ENCODE data around the gene MATK.
"Not testable (repeated sequence)": the region's sequence is repeated elsewhere in the genome, so short reads cannot be mapped to it uniquely, and the experiment has no call there.

The MATK gene

GRCh38 chr19:3816566-3817218 lies 30.5 kb upstream of the MATK start:
- Histone ChIP-seq H3K4me3 (ENCODE audit: low read length in 2 of 2) (no peak overlapping the region), H3K4me1 (ENCODE audit: control insufficient read depth in 2 of 2, insufficient read depth in 2 of 2, low read length in 2 of 2) (no peaks in the 10 kb centered on the region), H3K36me3 (ENCODE audit: control insufficient read depth in 2 of 2, insufficient read depth in 2 of 2, low read length in 2 of 2) (no peaks in the 10 kb centered on the region), H3K27me3 (ENCODE audit: control insufficient read depth in 2 of 2, insufficient read depth in 2 of 2, low read length in 2 of 2) (no peaks in the 10 kb centered on the region), H3K27ac (ENCODE audit: low read depth in 2 of 2, low read length in 2 of 2) (no peak overlapping the region), H3K9me3 (ENCODE audit: control insufficient read depth in 2 of 2, low read length in 2 of 2) (no peaks in the 10 kb centered on the region), H3K9ac (ENCODE audit: low read depth in 1 of 2, low read length in 2 of 2) (no peak overlapping the region)

DNA sequence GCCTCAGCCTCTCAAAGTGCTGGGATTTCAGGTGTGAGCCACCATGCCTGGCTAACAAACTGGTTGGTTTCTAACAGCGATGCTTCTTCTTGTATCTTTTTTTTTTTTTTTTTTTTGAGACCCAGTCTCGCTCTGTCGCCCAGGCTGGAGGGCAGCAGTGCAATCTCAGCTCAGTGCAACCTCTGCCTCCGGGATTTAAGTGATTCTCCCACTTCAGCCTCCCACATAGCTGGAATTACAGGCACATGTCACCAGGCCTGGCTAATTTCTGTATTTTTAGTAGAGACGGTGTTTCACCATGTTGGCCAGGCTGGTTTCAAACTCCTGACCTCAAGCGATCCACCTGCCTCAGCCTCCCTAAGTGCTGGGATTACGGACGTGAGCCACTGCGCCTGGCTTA lies 30.0 kb upstream of the MATK start:
- H3K9me3 ChIP-seq (ENCODE audit: control insufficient read depth in 2 of 2, low read length in 2 of 2); H3K4me1 ChIP-seq (ENCODE audit: control insufficient read depth in 2 of 2, insufficient read depth in 2 of 2, low read length in 2 of 2); H3K36me3 ChIP-seq (ENCODE audit: control insufficient read depth in 2 of 2, insufficient read depth in 2 of 2, low read length in 2 of 2); H3K27me3 ChIP-seq (ENCODE audit: control insufficient read depth in 2 of 2, insufficient read depth in 2 of 2, low read length in 2 of 2); H3K4me3 ChIP-seq (ENCODE audit: low read length in 2 of 2); H3K9ac ChIP-seq (ENCODE audit: low read depth in 1 of 2, low read length in 2 of 2); H3K27ac ChIP-seq (ENCODE audit: low read depth in 2 of 2, low read length in 2 of 2): not testable (repeated sequence)

GRCh38 chr19:3814648-3815047 lies 28.5 kb upstream of the MATK start:
- no peak overlapping the region for H3K4me3 ChIP-seq (ENCODE audit: low read length in 2 of 2)
- H3K9me3 ChIP-seq (ENCODE audit: control insufficient read depth in 2 of 2, low read length in 2 of 2) = no peaks in the 10 kb centered on the region
- H3K27me3 ChIP-seq (ENCODE audit: control insufficient read depth in 2 of 2, insufficient read depth in 2 of 2, low read length in 2 of 2) = no peaks in the 10 kb centered on the region
- no peak overlapping the region for H3K9ac ChIP-seq (ENCODE audit: low read depth in 1 of 2, low read length in 2 of 2)
- H3K27ac ChIP-seq (ENCODE audit: low read depth in 2 of 2, low read length in 2 of 2) = no peak overlapping the region
- H3K4me1 ChIP-seq (ENCODE audit: control insufficient read depth in 2 of 2, insufficient read depth in 2 of 2, low read length in 2 of 2) = no peaks in the 10 kb centered on the region
- no peaks in the 10 kb centered on the region for H3K36me3 ChIP-seq (ENCODE audit: control insufficient read depth in 2 of 2, insufficient read depth in 2 of 2, low read length in 2 of 2)

DNA sequence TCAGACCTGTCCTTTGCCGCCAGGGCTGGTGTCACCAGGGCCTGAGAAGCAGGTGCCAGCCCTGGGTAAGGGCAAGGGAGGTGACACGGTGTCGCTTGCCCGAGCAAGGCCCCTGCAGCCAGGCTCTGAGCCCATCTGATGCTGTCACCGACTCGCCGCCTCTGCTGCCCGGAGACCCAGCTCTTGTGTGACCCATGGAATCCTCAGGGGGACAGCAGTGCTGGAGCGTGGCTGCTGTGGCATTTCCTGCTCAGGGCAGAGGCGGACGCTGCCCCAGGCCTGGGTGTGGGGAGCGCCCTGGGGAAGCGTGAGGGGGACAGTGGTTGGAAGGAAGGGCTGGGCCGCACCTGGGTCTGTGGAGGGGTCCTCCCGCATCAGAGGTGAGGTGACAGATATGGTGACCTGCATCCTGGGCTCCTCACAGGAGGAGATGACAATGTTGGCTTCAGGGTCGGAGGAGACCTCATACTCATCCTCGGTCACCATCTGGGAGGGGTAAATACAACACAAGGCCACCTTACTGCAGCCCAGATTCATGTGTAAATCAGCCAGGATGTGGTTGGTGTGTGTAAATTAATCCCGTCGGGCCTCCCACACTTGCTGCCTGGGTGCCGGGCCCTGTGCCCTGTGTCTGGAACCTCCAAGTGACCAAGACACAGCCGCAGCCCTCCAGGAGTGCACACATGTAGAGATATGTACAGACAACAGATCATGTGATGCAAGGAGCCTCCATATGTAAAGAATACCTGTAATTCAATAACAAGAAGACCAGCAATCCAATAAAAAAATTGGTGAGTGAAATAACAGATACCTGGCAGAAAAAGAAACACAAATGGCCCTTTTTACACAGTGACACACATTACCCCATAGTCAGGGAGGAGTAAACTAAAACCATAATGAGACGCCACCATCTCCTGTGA lies 27.6 kb upstream of the MATK start:
- Histone ChIP-seq H3K36me3 (ENCODE audit: control insufficient read depth in 2 of 2, insufficient read depth in 2 of 2, low read length in 2 of 2) (no peaks in the 10 kb centered on the region), H3K27me3 (ENCODE audit: control insufficient read depth in 2 of 2, insufficient read depth in 2 of 2, low read length in 2 of 2) (no peaks in the 10 kb centered on the region), H3K9ac (ENCODE audit: low read depth in 1 of 2, low read length in 2 of 2) (no peak overlapping the region), H3K9me3 (ENCODE audit: control insufficient read depth in 2 of 2, low read length in 2 of 2) (no peaks in the 10 kb centered on the region), H3K4me3 (ENCODE audit: low read length in 2 of 2) (no peak overlapping the region), H3K27ac (ENCODE audit: low read depth in 2 of 2, low read length in 2 of 2) (peak overlapping the region in 1 of 2 donors; percentile 48), H3K4me1 (ENCODE audit: control insufficient read depth in 2 of 2, insufficient read depth in 2 of 2, low read length in 2 of 2) (no peaks in the 10 kb centered on the region)

GRCh38 chr19:3810708-3811355 lies 24.7 kb upstream of the MATK start:
- Histone ChIP-seq H3K4me1 (ENCODE audit: control insufficient read depth in 2 of 2, insufficient read depth in 2 of 2, low read length in 2 of 2) (no peaks in the 10 kb centered on the region), H3K27ac (ENCODE audit: low read depth in 2 of 2, low read length in 2 of 2) (no peak overlapping the region), H3K27me3 (ENCODE audit: control insufficient read depth in 2 of 2, insufficient read depth in 2 of 2, low read length in 2 of 2) (no peaks in the 10 kb centered on the region), H3K9ac (ENCODE audit: low read depth in 1 of 2, low read length in 2 of 2) (no peak overlapping the region), H3K9me3 (ENCODE audit: control insufficient read depth in 2 of 2, low read length in 2 of 2) (no peaks in the 10 kb centered on the region), H3K36me3 (ENCODE audit: control insufficient read depth in 2 of 2, insufficient read depth in 2 of 2, low read length in 2 of 2) (no peaks in the 10 kb centered on the region), H3K4me3 (ENCODE audit: low read length in 2 of 2) (no peak overlapping the region)

- Histone ChIP-seq H3K4me3 (ENCODE audit: low read length in 2 of 2) (no peak overlapping the region), H3K27ac (ENCODE audit: low read depth in 2 of 2, low read length in 2 of 2) (no peak overlapping the region), H3K4me1 (ENCODE audit: control insufficient read depth in 2 of 2, insufficient read depth in 2 of 2, low read length in 2 of 2) (no peaks in the 10 kb centered on the region), H3K9me3 (ENCODE audit: control insufficient read depth in 2 of 2, low read length in 2 of 2) (no peaks in the 10 kb centered on the region), H3K36me3 (ENCODE audit: control insufficient read depth in 2 of 2, insufficient read depth in 2 of 2, low read length in 2 of 2) (no peaks in the 10 kb centered on the region), H3K27me3 (ENCODE audit: control insufficient read depth in 2 of 2, insufficient read depth in 2 of 2, low read length in 2 of 2) (no peaks in the 10 kb centered on the region), H3K9ac (ENCODE audit: low read depth in 1 of 2, low read length in 2 of 2) (no peak overlapping the region)
These were observed 23.9 kb upstream of the MATK start for GRCh38 chr19:3809881-3810707.

DNA sequence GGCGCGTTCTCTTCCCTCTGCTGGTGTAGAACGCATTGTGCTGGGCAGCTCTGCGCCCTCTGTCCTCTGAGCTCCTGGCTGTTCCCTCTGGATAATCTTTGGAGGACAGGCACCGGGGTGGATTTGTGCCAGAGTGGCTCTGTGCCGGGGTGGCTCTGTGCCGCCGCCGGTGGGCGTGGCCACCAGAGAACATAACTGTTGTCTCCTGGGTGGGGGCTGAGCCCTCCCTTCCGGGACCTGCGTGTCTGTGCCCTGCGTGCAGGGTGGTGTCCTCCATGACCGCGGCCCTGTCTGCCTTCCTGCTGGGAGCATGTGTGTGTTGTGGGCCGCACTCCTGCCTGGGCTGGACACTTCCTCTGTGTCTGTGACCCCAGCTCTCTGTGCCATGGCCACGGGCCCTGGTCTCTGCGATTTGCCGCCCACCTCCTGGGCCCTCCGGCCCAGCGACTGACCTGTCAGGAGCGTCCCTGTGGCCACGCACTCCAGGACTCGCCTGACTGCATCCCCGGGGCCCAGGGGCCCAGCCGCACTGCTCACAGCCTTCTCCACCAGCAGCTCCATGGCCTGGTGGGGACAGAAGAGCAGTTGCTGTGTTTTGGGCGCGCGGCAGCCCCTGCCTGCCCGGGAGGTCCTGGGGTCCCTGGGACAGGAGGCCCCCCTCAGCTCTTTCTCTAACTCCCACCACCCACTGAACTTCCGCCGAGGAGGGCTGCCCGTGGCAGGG lies 22.4 kb upstream of the MATK start:
- Histone ChIP-seq H3K27ac (ENCODE audit: low read depth in 2 of 2, low read length in 2 of 2) (no peak overlapping the region), H3K4me1 (ENCODE audit: control insufficient read depth in 2 of 2, insufficient read depth in 2 of 2, low read length in 2 of 2) (no peaks in the 10 kb centered on the region), H3K9ac (ENCODE audit: low read depth in 1 of 2, low read length in 2 of 2) (no peak overlapping the region), H3K4me3 (ENCODE audit: low read length in 2 of 2) (no peak overlapping the region), H3K9me3 (ENCODE audit: control insufficient read depth in 2 of 2, low read length in 2 of 2) (no peaks in the 10 kb centered on the region), H3K36me3 (ENCODE audit: control insufficient read depth in 2 of 2, insufficient read depth in 2 of 2, low read length in 2 of 2) (no peaks in the 10 kb centered on the region), H3K27me3 (ENCODE audit: control insufficient read depth in 2 of 2, insufficient read depth in 2 of 2, low read length in 2 of 2) (no peaks in the 10 kb centered on the region)

DNA sequence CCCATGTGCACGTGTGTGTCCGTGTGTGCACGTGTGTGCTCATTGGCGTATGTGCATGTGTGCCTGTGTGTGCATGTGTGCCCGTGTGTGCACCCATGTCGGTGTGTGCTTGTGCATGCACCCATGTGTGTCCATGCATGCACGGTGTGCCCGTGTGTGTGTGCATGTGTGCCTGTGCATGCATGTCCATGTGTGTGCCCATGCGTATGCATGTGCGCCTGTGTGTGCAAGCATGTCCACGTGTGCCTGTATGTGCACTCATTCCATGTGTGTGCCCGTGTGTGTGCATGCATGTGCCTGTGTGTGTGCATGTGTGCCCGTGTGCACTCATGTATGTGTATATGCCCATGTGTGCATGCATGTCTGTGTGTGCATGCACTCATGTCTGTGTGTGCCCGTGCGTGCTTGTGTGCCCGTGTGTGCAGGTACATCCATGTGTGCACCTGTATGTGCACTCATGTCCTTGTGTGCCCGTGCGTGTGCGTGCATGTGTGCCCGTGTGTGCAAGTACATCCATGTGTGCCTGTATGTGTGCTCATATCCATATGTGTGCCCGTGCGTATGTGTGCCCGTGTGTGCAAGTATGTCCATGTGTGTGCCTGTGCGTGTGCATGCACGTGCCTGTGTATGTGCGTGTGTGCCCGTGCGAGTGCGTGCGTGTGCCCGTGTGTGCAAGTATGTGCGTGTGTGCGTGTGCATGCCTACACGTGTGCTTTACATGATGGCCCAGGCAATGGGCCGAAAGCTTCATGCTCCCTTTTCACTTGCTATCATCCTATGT lies 21.6 kb upstream of the MATK start:
- Histone ChIP-seq H3K4me1 (ENCODE audit: control insufficient read depth in 2 of 2, insufficient read depth in 2 of 2, low read length in 2 of 2) (no peaks in the 10 kb centered on the region), H3K27me3 (ENCODE audit: control insufficient read depth in 2 of 2, insufficient read depth in 2 of 2, low read length in 2 of 2) (no peaks in the 10 kb centered on the region), H3K9ac (ENCODE audit: low read depth in 1 of 2, low read length in 2 of 2) (no peak overlapping the region), H3K9me3 (ENCODE audit: control insufficient read depth in 2 of 2, low read length in 2 of 2) (no peaks in the 10 kb centered on the region), H3K27ac (ENCODE audit: low read depth in 2 of 2, low read length in 2 of 2) (no peak overlapping the region), H3K4me3 (ENCODE audit: low read length in 2 of 2) (no peak overlapping the region), H3K36me3 (ENCODE audit: control insufficient read depth in 2 of 2, insufficient read depth in 2 of 2, low read length in 2 of 2) (no peaks in the 10 kb centered on the region)

- no peak overlapping the region for H3K27ac ChIP-seq (ENCODE audit: low read depth in 2 of 2, low read length in 2 of 2)
- peaks cover 0 to 3% of the 10 kb centered on the region in 2 donors for H3K27me3 ChIP-seq (ENCODE audit: control insufficient read depth in 2 of 2, insufficient read depth in 2 of 2, low read length in 2 of 2)
- no peak overlapping the region for H3K4me3 ChIP-seq (ENCODE audit: low read length in 2 of 2)
- no peaks in the 10 kb centered on the region for H3K4me1 ChIP-seq (ENCODE audit: control insufficient read depth in 2 of 2, insufficient read depth in 2 of 2, low read length in 2 of 2)
- no peaks in the 10 kb centered on the region for H3K36me3 ChIP-seq (ENCODE audit: control insufficient read depth in 2 of 2, insufficient read depth in 2 of 2, low read length in 2 of 2)
- no peaks in the 10 kb centered on the region for H3K9me3 ChIP-seq (ENCODE audit: control insufficient read depth in 2 of 2, low read length in 2 of 2)
- H3K9ac ChIP-seq (ENCODE audit: low read depth in 1 of 2, low read length in 2 of 2) = no peak overlapping the region
These were observed 20.9 kb upstream of the MATK start for GRCh38 chr19:3807131-3807480.
